Fibroblast of lung (primary cell): ENCODE data around the gene PABPC1L2A. TPM values are rescaled to one million over a fixed set of nuclear protein-coding genes. Genes with fewer than 3 reads are reported as not detected.
"Not testable (repeated sequence)": the region's sequence is repeated elsewhere in the genome, so short reads cannot be mapped to it uniquely, and the experiment has no call there.

ENCODE experiments used
- DNase-seq, 2 donors: peaks; one replicate each; pipeline versions ENCODE4 v3.0.0 to v3.0.0-alpha.2; 2010; ENCODE audit warnings: low read depth in 2 of 2
- H2AFZ ChIP-seq: 2 replicates; pipeline ENCODE4 v1.5.1; 2012; ENCODE audit warnings: low read length, control low read depth, inconsistent platforms
- H3K27ac ChIP-seq: 2 replicates; pipeline ENCODE4 v1.5.1; 2011; ENCODE audit warnings: low read length, control low read depth; ENCODE audit not compliant: insufficient read depth
- H3K27me3 ChIP-seq: 2 replicates; pipeline ENCODE4 v1.5.1; 2011; ENCODE audit warnings: mild to moderate bottlenecking, low read length; ENCODE audit not compliant: control insufficient read depth, insufficient read depth
- H3K36me3 ChIP-seq: 2 replicates; pipeline ENCODE4 v1.5.1; 2011; ENCODE audit warnings: low read length; ENCODE audit not compliant: control insufficient read depth, insufficient read depth
- H3K4me1 ChIP-seq: 2 replicates; pipeline ENCODE4 v1.5.1; 2011; ENCODE audit warnings: low read length; ENCODE audit not compliant: control insufficient read depth, insufficient read depth; ENCODE audit errors: extremely low read depth
- H3K4me2 ChIP-seq: 2 replicates; pipeline ENCODE4 v1.5.1; 2011; ENCODE audit warnings: low read length, control low read depth; ENCODE audit not compliant: insufficient read depth; ENCODE audit errors: extremely low read depth
- H3K4me3 ChIP-seq, 4 experiments: fragments of 200-600 bp in 1 of 4; sonication (generic) in 1 of 4; replicated peaks in 1 of 4; 2 replicates each; pipeline ENCODE4 v1.5.1; 2011 to 2016; ENCODE audit warnings: low read length in 4 of 4, low read depth in 3 of 4, mild to moderate bottlenecking in 3 of 4, control low read depth in 2 of 4, inconsistent platforms in 1 of 4, mixed read lengths in 1 of 4; ENCODE audit not compliant: insufficient read depth in 1 of 4; ENCODE audit errors: control extremely low read depth in 1 of 4
- H3K79me2 ChIP-seq: 2 replicates; pipeline ENCODE4 v1.5.1; 2012; ENCODE audit warnings: mild to moderate bottlenecking, low read length, inconsistent platforms; ENCODE audit not compliant: control insufficient read depth, insufficient read depth
- H3K9ac ChIP-seq: 2 replicates; pipeline ENCODE4 v1.5.1; 2011; ENCODE audit warnings: mild to moderate bottlenecking, low read length, control low read depth; ENCODE audit not compliant: insufficient read depth
- H3K9me3 ChIP-seq: 2 replicates; pipeline ENCODE4 v1.5.1; 2012; ENCODE audit warnings: low read depth, low read length; ENCODE audit not compliant: control insufficient read depth, insufficient read depth
- H4K20me1 ChIP-seq: 2 replicates; pipeline ENCODE4 v1.5.1; 2011; ENCODE audit warnings: low read length; ENCODE audit not compliant: control insufficient read depth, insufficient read depth; ENCODE audit errors: extremely low read depth
- EZH2 ChIP-seq: IDR thresholded peaks from 2 replicates; pipeline ENCODE4 v1.5.1; 2012; ENCODE audit warnings: low read length, control low read depth, mild to moderate bottlenecking; ENCODE audit errors: missing control alignments
- polyA minus RNA-seq: library from RNA; depleted of rRNA, polyadenylated mRNA; stranded (reverse); fragments of >200 nt; gene quantifications from 2 replicates; pipeline ENCODE4 v1.2.3, GENCODE V29; 2011; ENCODE audit warnings: low replicate concordance
- polyA plus RNA-seq, 2 donors: library from polyadenylated mRNA; depleted of rRNA in 1 of 2; stranded (reverse) in 1 of 2; unstranded in 1 of 2; fragments of >200 nt; gene quantifications; 2 replicates each; pipeline ENCODE4 v1.2.1, GENCODE V29; 2011 to 2012; ENCODE audit warnings: missing spikeins in 1 of 2
- total RNA-seq: library from RNA; depleted of rRNA; stranded (reverse); fragments of >200 nt; gene quantifications from 2 replicates; pipeline ENCODE4 v1.2.1, GENCODE V29; 2014
- TF ChIP-seq, protein P1 (sequence below), 2 donors: IDR thresholded peaks in 1 of 2; conservative IDR thresholded peaks in 1 of 2; 1 replicate in 1 of 2; 2 replicates in 1 of 2; pipeline ENCODE4 v1.5.1; 2011 to 2012; ENCODE audit warnings: low read length in 2 of 2, control low read depth in 1 of 2, inconsistent platforms in 1 of 2, low read depth in 1 of 2, mild to moderate bottlenecking in 1 of 2

The PABPC1L2A gene
- total RNA-seq (not detected in 2 replicates), polyA plus RNA-seq (not detected in 2 replicates), polyA minus RNA-seq (not detected in 2 replicates)
- polyA plus RNA-seq (2012): not detected in 2 replicates

DNA sequence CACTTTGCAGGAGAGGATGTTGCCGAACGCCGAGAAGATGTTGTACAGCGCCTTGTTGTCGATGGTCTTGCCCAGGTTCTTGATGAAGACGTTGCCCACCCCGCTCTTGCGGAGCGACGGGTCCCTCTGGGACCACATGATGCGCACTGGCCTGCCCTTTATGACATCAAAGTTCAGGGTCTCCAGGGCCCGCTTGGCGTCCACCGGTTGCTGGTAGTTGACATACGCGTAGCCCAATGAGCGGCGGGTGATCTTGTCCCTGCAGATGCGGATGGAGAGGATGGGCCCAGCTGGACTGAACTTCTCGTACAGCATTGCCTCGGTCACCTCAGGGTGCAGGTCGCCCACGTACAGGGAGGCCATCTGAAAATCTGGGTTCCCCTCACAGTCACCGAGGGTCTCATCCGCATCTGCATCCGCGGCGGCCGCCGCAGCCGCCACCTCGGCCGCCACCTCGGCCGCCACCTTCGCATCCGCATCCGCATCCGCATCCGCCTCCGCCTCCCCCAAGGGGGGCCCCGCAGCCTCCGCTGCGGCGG, at the start of gene PABPC1L2A:
TSS of gene PABPC1L2A (minus strand) at position 489 of the 539 bp plus-strand sequence. CDS start at position 363, 126 bp downstream.
- not testable (repeated sequence) for H3K27ac ChIP-seq, H4K20me1 ChIP-seq, H3K36me3 ChIP-seq, DNase-seq, H3K4me2 ChIP-seq, H3K9ac ChIP-seq, H3K4me1 ChIP-seq, H3K27me3 ChIP-seq, H3K79me2 ChIP-seq, H2AFZ ChIP-seq, H3K4me3 ChIP-seq, H3K9me3 ChIP-seq

DNA sequence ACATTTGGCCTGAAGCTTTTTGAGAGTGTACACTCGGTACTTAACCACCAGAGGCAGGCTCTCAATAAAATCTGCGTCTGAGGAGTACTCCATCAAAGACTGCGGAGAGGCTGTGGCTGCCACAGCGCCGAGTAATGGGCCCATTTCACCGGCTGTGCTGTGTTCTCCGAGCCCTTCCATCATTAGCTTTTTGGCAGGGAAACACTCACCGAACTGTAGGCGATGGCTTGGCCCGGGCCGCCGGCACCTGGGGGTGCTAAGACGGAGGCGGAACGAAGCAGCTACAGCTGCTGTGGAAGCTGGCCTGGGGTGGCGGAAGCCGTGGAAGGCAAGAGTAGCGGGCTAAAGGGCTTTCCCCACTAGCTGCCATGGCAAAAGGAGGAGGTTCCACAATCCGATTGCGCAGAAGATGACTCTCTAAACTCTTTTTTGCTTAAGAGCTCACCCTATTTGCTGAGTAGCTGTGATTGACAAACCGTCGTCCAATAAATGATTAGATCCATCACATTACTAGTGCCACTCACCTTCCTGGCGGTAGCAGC, 48.5 kb upstream of the PABPC1L2A start:
- no peaks in the 10 kb centered on the region for H3K79me2 ChIP-seq
- TF ChIP-seq, protein P1, sequence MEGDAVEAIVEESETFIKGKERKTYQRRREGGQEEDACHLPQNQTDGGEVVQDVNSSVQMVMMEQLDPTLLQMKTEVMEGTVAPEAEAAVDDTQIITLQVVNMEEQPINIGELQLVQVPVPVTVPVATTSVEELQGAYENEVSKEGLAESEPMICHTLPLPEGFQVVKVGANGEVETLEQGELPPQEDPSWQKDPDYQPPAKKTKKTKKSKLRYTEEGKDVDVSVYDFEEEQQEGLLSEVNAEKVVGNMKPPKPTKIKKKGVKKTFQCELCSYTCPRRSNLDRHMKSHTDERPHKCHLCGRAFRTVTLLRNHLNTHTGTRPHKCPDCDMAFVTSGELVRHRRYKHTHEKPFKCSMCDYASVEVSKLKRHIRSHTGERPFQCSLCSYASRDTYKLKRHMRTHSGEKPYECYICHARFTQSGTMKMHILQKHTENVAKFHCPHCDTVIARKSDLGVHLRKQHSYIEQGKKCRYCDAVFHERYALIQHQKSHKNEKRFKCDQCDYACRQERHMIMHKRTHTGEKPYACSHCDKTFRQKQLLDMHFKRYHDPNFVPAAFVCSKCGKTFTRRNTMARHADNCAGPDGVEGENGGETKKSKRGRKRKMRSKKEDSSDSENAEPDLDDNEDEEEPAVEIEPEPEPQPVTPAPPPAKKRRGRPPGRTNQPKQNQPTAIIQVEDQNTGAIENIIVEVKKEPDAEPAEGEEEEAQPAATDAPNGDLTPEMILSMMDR (conservative IDR thresholded peaks at IDR 0.05 in 1 of 2, IDR thresholded peaks at IDR 0.05 in 1 of 2; ENCODE audit: low read depth in 1 of 2, low read length in 2 of 2): no peak
- no peak for TF ChIP-seq EZH2
- H3K4me1 ChIP-seq: no peaks in the 10 kb centered on the region
- H3K4me3 ChIP-seq: no peak overlapping the region
- H3K4me2 ChIP-seq: no peak overlapping the region
- no peak overlapping the region for H3K9ac ChIP-seq
- no peak overlapping the region for H3K27ac ChIP-seq
- no peak overlapping the region for H2AFZ ChIP-seq
- no peaks in the 10 kb centered on the region for H3K27me3 ChIP-seq
- H3K9me3 ChIP-seq: no peaks in the 10 kb centered on the region
- no peaks in the 10 kb centered on the region for H3K36me3 ChIP-seq
- DNase-seq: no peak
- H4K20me1 ChIP-seq: no peaks in the 10 kb centered on the region

DNA sequence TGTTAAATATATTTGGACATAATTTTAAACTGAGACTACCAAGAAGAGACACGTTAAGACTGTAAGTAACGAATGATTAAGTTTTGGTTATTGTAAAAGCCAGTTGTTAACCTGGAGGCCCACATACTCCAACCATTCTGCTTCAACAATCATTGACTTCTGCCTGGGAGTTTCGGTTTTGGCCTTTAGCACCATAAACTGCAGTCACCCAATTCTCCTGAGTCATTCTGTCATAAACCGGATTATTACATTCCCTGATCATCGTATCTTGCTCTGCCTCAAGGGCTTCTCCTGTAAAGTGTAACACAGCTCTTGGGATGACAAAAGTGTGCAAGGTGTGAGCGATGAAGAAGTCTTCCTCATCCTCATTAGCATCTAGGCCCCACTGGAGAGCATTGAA, 46.9 kb upstream of the PABPC1L2A start:
- no peaks in the 10 kb centered on the region for H3K9me3 ChIP-seq
- H3K9ac ChIP-seq: no peak overlapping the region
- H3K4me1 ChIP-seq: no peaks in the 10 kb centered on the region
- TF ChIP-seq, protein P1 (conservative IDR thresholded peaks at IDR 0.05 in 1 of 2, IDR thresholded peaks at IDR 0.05 in 1 of 2; ENCODE audit: low read depth in 1 of 2, low read length in 2 of 2): no peak
- no peak for TF ChIP-seq EZH2
- DNase-seq: no peak
- no peak overlapping the region for H3K4me3 ChIP-seq
- H3K27ac ChIP-seq: no peak overlapping the region
- no peaks in the 10 kb centered on the region for H3K79me2 ChIP-seq
- H3K27me3 ChIP-seq: no peaks in the 10 kb centered on the region
- H2AFZ ChIP-seq: no peak overlapping the region
- H3K36me3 ChIP-seq: no peaks in the 10 kb centered on the region
- no peaks in the 10 kb centered on the region for H4K20me1 ChIP-seq
- no peak overlapping the region for H3K4me2 ChIP-seq

DNA sequence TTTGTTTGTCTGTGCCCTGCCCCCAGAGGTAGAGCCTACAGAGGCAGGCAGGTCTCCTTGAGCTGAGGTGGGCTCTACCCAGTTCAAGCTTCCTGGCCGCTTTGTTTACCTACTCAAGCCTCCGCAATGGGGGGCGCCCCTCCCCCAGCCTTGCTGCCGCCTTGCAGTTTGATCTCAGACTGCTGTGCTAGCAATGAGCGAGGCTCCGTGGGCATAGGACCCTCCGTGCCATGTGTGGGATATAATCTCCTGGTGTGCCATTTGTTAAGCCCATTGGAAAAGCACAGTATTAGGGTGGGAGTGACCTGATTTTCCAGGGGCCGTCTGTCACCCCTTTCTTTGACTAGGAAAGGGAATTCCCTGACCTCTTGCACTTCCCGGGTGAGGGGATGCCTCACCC, 20.2 kb upstream of the PABPC1L2A start:
- not testable (repeated sequence) for H3K4me2 ChIP-seq, H3K27ac ChIP-seq, H3K79me2 ChIP-seq, H3K9me3 ChIP-seq, H3K9ac ChIP-seq, DNase-seq, H2AFZ ChIP-seq, H3K4me3 ChIP-seq, H3K27me3 ChIP-seq, H4K20me1 ChIP-seq, H3K4me1 ChIP-seq, H3K36me3 ChIP-seq

DNA sequence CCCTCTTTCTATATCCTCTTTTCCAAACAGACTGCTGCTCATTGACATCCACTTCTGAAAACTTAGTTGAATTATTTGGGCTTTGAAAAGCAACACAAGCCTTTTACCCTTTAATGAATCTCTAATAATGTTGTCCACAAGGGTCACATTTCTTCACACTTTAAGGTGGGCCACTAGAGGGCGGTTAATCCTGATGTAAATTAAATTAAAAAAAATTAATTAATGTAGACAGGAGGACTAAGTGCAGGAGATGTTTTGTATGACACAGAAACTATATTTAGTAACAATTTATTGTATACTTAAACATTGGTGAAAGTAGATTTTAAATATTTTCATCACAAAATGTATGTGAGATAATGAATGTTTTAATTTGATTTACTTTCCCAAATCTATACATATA, 7.5 kb upstream of the PABPC1L2A start:
- H3K79me2 ChIP-seq, H3K27me3 ChIP-seq, H4K20me1 ChIP-seq, H3K9me3 ChIP-seq, H3K4me1 ChIP-seq, DNase-seq, H3K9ac ChIP-seq, H3K4me2 ChIP-seq, H3K36me3 ChIP-seq, H2AFZ ChIP-seq, H3K27ac ChIP-seq, H3K4me3 ChIP-seq: not testable (repeated sequence)
